ENCODE data around the gene ZNF568. TPM values are rescaled to one million over a fixed set of nuclear protein-coding genes. Genes with fewer than 3 reads are reported as not detected.

Gene ZNF568
- total and polyA plus RNA-seq, 2 donors, result 9.3 to 28.4 TPM

- Histone ChIP-seq H3K27ac (ENCODE audit: low read depth) (no peak overlapping the region), H3K4me3 (ENCODE audit: low read depth, low read length) (no peak overlapping the region), H3K36me3 (ENCODE audit: insufficient read depth) (no peaks in the 10 kb centered on the region), H3K4me1 (ENCODE audit: insufficient read depth) (no peaks in the 10 kb centered on the region)
- 43% methylated on average over 1 of the region's 1 CpG for WGBS
- DNase-seq (ENCODE audit: extremely low spot score), result no peak
Measured at GRCh38 chr19:37045140-37045539, 129.0 kb downstream of the ZNF568 start.

Other genes starting within 250 kb of the ZNF568 start
- gene ZNF461, start 249.5 kb upstream of the ZNF568 start, total RNA-seq, result 19.9 TPM
- 4.7 TPM for gene ZNF461, start 249.5 kb upstream of the ZNF568 start, polyA plus RNA-seq
- 22.9 TPM for gene ZNF567, start 228.7 kb upstream of the ZNF568 start, total RNA-seq
- gene ZNF567, start 228.7 kb upstream of the ZNF568 start, polyA plus RNA-seq, result 5.2 TPM
- gene ZNF850, start 143.5 kb upstream of the ZNF568 start, total RNA-seq, result 10.8 TPM
- 1.0 TPM for gene ZNF850, start 143.5 kb upstream of the ZNF568 start, polyA plus RNA-seq
- gene ZNF790, start 77.9 kb upstream of the ZNF568 start, total RNA-seq, result 20.1 TPM
- gene ZNF790, start 77.9 kb upstream of the ZNF568 start, polyA plus RNA-seq, result 4.1 TPM
- gene ZNF345, start 65.5 kb upstream of the ZNF568 start, total RNA-seq, result 16.2 TPM
- 4.4 TPM for gene ZNF345, start 65.5 kb upstream of the ZNF568 start, polyA plus RNA-seq
- 9.8 TPM for gene ZNF829, start within 50 bp of the ZNF568 start, total RNA-seq
- 1.8 TPM for gene ZNF829, start within 50 bp of the ZNF568 start, polyA plus RNA-seq
- gene ZNF420, start 162.1 kb downstream of the ZNF568 start, total RNA-seq, result 27.3 TPM
- 6.0 TPM for gene ZNF420, start 162.1 kb downstream of the ZNF568 start, polyA plus RNA-seq